ENCODE measurements around the gene PSMC4. TPM values are rescaled to one million over a fixed set of nuclear protein-coding genes. Genes with fewer than 3 reads are reported as not detected.

Gene PSMC4
- total and polyA plus RNA-seq, 12 donors: 64.1 to 111 (median 80.4) TPM

GRCh38 chr19:39974377-39975155 is 3.6 kb downstream of the PSMC4 start:
- H3K36me3 ChIP-seq: peaks cover 0 to 76% (median 45%) of the 10 kb centered on the region in 9 donors
- H3K27ac ChIP-seq: no peak overlapping the region
- H3K4me3 ChIP-seq: no peak overlapping the region
- H3K27me3 ChIP-seq: no peaks in the 10 kb centered on the region
- WGBS, 2 donors: 93 to 95% methylated on average over 24 of the region's 24 CpGs
- ATAC-seq: no peak
- DNase-seq: no peak
- H3K4me1 ChIP-seq: peaks cover 8 to 30% (median 16%) of the 10 kb centered on the region in 9 donors
- intact Hi-C loops (cut with DNase I): loop anchor here in 3 of 10 donors (5.0 kb wide), 2 partner anchors 127 to 182 kb away; partner anchors contain the start of gene FBL (in 1 of the 3)
- no peaks in the 10 kb centered on the region for H3K9me3 ChIP-seq
- TF ChIP-seq CTCF (IDR thresholded peaks at IDR 0.05): no peak

GRCh38 chr19:39982883-39983282 is 11.9 kb downstream of the PSMC4 start:
- H3K27ac ChIP-seq: no peak overlapping the region
- 97 to 100% methylated on average over 1 of the region's 1 CpG for WGBS, 2 donors
- intact Hi-C loops (cut with DNase I): no loop called here
- H3K4me3 ChIP-seq: no peak overlapping the region
- no peak for ATAC-seq
- H3K27me3 ChIP-seq: no peaks in the 10 kb centered on the region
- no peak for DNase-seq
- peaks cover 0 to 49% (median 19%) of the 10 kb centered on the region in 11 donors for H3K9me3 ChIP-seq
- TF ChIP-seq CTCF (IDR thresholded peaks at IDR 0.05): no peak
- H3K36me3 ChIP-seq: peaks cover 0 to 65% (median 35%) of the 10 kb centered on the region in 9 donors
- H3K4me1 ChIP-seq: peaks cover 0 to 11% (median 5%) of the 10 kb centered on the region in 9 donors

GRCh38 chr19:39983695-39984300 is 12.8 kb downstream of the PSMC4 start:
- Histone ChIP-seq H3K27me3 (no peaks in the 10 kb centered on the region), H3K9me3 (peaks cover 0 to 55% (median 19%) of the 10 kb centered on the region in 11 donors), H3K36me3 (peaks cover 0 to 56% (median 27%) of the 10 kb centered on the region in 9 donors), H3K27ac (no peak overlapping the region), H3K4me3 (no peak overlapping the region), H3K4me1 (peaks cover 0 to 11% (median 5%) of the 10 kb centered on the region in 9 donors)
- no peak for DNase-seq
- 88 to 95% methylated on average over 5 of the region's 5 CpGs for WGBS, 2 donors
- intact Hi-C loops (cut with DNase I): no loop called here
- TF ChIP-seq CTCF (IDR thresholded peaks at IDR 0.05): no peak
- ATAC-seq: no peak

- peaks cover 0 to 55% (median 19%) of the 10 kb centered on the region in 11 donors for H3K9me3 ChIP-seq
- no peak for DNase-seq
- H3K4me1 ChIP-seq: peaks cover 0 to 11% (median 5%) of the 10 kb centered on the region in 9 donors
- intact Hi-C loops (cut with DNase I): no loop called here
- no peak overlapping the region for H3K27ac ChIP-seq
- TF ChIP-seq CTCF (IDR thresholded peaks at IDR 0.05): no peak
- no peak overlapping the region for H3K4me3 ChIP-seq
- ATAC-seq: no peak
- no peaks in the 10 kb centered on the region for H3K27me3 ChIP-seq
- peaks cover 0 to 28% (median 16%) of the 10 kb centered on the region in 9 donors for H3K36me3 ChIP-seq
Observed at GRCh38 chr19:39986643-39987042, 15.7 kb downstream of the PSMC4 start.

All from heart right ventricle (tissue), 16 donors.